PC-9 (cell line): ENCODE data around the gene DMAP1. TPM values are rescaled to one million over a fixed set of nuclear protein-coding genes. Genes with fewer than 3 reads are reported as not detected.

Experiments
- BruUV-seq: library from RNA; stranded (reverse); fragments of 400-500 nt; replicated peaks from 2 replicates; lab custom pipeline; 2021; lab: Mats Ljungman, UMichigan
- CTCF ChIA-PET: fragments of 300-600 bp; sonication (Branson Sonifier 250); formaldehyde crosslinking; loops from one replicate; lab custom pipeline; 2022; ENCODE audit warnings: antibody characterized with exemption; lab: Charles Lee
- POLR2A ChIA-PET: fragments of 300-600 bp; sonication (Branson Sonifier 250); formaldehyde crosslinking; loops from one replicate; lab custom pipeline; 2022; ENCODE audit warnings: antibody characterized with exemption; ENCODE audit not compliant: unreplicated experiment; lab: Charles Lee
- DNase-seq, 2 experiments: peaks; one replicate each; pipeline versions ENCODE4 v3.0.0 to v3.0.0-alpha.2; 2015 to 2022; ENCODE audit warnings: mixed read lengths in 1 of 2
- H2AFZ ChIP-seq: fragments of 200-600 bp; sonication (generic); 2 replicates; pipeline ENCODE4 v1.8.1; 2017; ENCODE audit warnings: antibody characterized with exemption
- H3F3A ChIP-seq: fragments of 200-600 bp; sonication (generic); 2 replicates; pipeline ENCODE4 v1.8.1; 2017; ENCODE audit warnings: antibody characterized with exemption, mild to moderate bottlenecking, low read depth; ENCODE audit not compliant: insufficient read depth
- H3K27ac ChIP-seq: fragments of 200-600 bp; sonication (generic); 2 replicates; pipeline ENCODE4 v1.6.1; 2016; ENCODE audit warnings: mixed run types
- H3K27me3 ChIP-seq: fragments of 200-600 bp; sonication (generic); 2 replicates; pipeline ENCODE4 v1.6.1; 2016; ENCODE audit warnings: low read depth, mixed run types; ENCODE audit not compliant: insufficient read depth
- H3K36me3 ChIP-seq: fragments of 200-600 bp; sonication (generic); 2 replicates; pipeline ENCODE4 v1.6.1; 2016; ENCODE audit warnings: low read depth, mixed run types
- H3K4me1 ChIP-seq: fragments of 200-600 bp; sonication (generic); replicated peaks from 2 replicates; pipeline ENCODE4 v1.6.1; 2016; ENCODE audit warnings: mixed run types; ENCODE audit not compliant: insufficient read depth
- H3K4me2 ChIP-seq: fragments of 200-600 bp; sonication (generic); 2 replicates; pipeline ENCODE4 v1.6.1; 2017; ENCODE audit warnings: mixed run types
- H3K4me3 ChIP-seq: fragments of 200-600 bp; sonication (generic); 2 replicates; pipeline ENCODE4 v1.6.1; 2016; ENCODE audit warnings: mixed run types
- H3K79me2 ChIP-seq: fragments of 200-600 bp; sonication (generic); 2 replicates; pipeline ENCODE4 v1.6.1; 2017; ENCODE audit warnings: low read depth, mixed run types
- H3K9me2 ChIP-seq: fragments of 200-600 bp; sonication (generic); 2 replicates; pipeline ENCODE4 v1.8.1; 2017; ENCODE audit warnings: mild to moderate bottlenecking; ENCODE audit not compliant: insufficient read depth
- H3K9me3 ChIP-seq: fragments of 200-600 bp; sonication (generic); 2 replicates; pipeline ENCODE4 v1.8.1; 2016; ENCODE audit warnings: low read depth; ENCODE audit not compliant: insufficient read depth
- H4K20me1 ChIP-seq: fragments of 200-600 bp; sonication (generic); 2 replicates; pipeline ENCODE4 v1.8.1; 2017; ENCODE audit not compliant: insufficient read depth
- EZH2 ChIP-seq: fragments of 200-600 bp; sonication (generic); IDR thresholded peaks from 2 replicates; pipeline ENCODE4 v1.8.0; 2017; ENCODE audit warnings: antibody characterized with exemption, low read depth
- intact Hi-C: fragments of 100-400 bp; cut with micrococcal nuclease; formaldehyde crosslinking; loops from one replicate; pipeline ENCODE4 v1.10.0; 2022; ENCODE audit not compliant: unreplicated experiment
- total RNA-seq: library from RNA; stranded (reverse); gene quantifications from 2 replicates; pipeline ENCODE4 v1.2.3, GENCODE V29; 2021
- TF ChIP-seq, protein P1 (sequence below): fragments of 200-600 bp; sonication (generic); conservative IDR thresholded peaks from 2 replicates; pipeline ENCODE4 v1.6.1; 2017; ENCODE audit warnings: mixed run types, antibody characterized with exemption, mild to moderate bottlenecking, moderate library complexity

Gene DMAP1
- total RNA-seq, 1 experiment from 2014 or later, result 54.2 TPM

DNA sequence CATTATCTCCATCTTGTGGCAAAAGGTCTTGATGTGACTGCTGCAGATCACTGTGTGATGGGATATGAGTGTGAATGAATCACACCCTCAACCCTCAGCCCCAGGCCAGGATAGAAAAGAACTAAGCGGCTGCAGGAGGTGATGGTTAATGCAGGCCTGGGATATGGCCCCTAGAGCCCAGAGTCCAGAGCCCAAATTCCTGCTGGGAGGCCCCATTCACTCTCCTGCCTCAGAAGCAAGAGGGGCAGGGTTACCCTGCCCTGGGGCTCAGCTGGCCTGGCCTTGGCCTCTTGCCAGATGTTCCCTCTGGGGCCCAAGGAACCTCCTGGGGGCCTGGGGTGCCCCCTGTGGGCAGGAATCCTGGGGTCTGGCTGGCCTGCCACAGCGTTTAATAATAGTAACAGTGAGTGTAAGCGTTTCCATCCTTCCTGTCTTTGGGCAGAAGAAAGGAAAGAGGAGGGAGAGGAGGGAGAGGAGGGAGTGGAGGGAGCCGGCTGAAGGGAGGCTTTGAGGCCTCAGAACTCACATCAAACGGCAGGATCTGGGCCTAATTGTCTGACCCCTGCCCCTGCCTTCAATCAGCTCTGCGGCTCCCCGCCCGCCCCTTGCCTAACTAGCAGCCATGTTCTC is 26.2 kb downstream of the DMAP1 start:
- Histone ChIP-seq H3K27ac (no peak overlapping the region), H3K27me3 (no peaks in the 10 kb centered on the region), H3K36me3 (no peaks in the 10 kb centered on the region), H3F3A (no peaks in the 10 kb centered on the region), H3K4me1 (no peaks in the 10 kb centered on the region), H3K9me3 (no peaks in the 10 kb centered on the region), H3K79me2 (no peaks in the 10 kb centered on the region), H4K20me1 (peaks cover 3% of the 10 kb centered on the region), H3K4me2 (no peak overlapping the region), H3K9me2 (no peaks in the 10 kb centered on the region), H3K4me3 (no peak overlapping the region), H2AFZ (no peak overlapping the region)
- DNase-seq, result no peak
- BruUV-seq, result no TSS peak
- TF ChIP-seq, protein P1, sequence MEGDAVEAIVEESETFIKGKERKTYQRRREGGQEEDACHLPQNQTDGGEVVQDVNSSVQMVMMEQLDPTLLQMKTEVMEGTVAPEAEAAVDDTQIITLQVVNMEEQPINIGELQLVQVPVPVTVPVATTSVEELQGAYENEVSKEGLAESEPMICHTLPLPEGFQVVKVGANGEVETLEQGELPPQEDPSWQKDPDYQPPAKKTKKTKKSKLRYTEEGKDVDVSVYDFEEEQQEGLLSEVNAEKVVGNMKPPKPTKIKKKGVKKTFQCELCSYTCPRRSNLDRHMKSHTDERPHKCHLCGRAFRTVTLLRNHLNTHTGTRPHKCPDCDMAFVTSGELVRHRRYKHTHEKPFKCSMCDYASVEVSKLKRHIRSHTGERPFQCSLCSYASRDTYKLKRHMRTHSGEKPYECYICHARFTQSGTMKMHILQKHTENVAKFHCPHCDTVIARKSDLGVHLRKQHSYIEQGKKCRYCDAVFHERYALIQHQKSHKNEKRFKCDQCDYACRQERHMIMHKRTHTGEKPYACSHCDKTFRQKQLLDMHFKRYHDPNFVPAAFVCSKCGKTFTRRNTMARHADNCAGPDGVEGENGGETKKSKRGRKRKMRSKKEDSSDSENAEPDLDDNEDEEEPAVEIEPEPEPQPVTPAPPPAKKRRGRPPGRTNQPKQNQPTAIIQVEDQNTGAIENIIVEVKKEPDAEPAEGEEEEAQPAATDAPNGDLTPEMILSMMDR, result no peak
- no peak for TF ChIP-seq EZH2
- CTCF ChIA-PET, result no interaction called here
- POLR2A ChIA-PET, result interaction anchor here (0.6 kb wide), 1 partner anchor 1424 kb away, joined by 10 read pairs; no protein-coding TSS in a partner anchor
- intact Hi-C loops, result no loop called here

DNA sequence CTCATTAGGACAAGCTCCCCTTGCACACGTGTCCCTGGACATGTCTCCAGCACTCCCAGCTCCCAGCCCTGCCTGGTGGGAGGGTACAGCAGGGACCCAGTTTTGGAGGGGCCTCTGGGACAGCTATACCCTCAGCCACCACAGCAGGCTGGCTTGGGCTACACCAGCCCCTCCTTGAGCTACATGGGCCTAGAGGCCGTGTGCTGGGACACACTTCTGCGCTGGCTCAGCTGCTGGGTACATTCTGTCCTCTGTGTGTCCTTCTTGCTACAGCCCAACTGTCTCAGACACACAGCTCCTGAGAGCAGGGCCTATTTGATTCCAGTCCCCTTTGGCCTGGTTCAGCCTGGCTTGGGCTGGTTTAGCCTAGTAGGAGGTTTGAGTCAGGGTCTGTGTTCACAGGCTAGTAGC is 26.7 kb downstream of the DMAP1 start:
- Histone ChIP-seq H4K20me1 (peaks cover 3% of the 10 kb centered on the region), H3K27ac (no peak overlapping the region), H3K27me3 (no peaks in the 10 kb centered on the region), H3K36me3 (no peaks in the 10 kb centered on the region), H3K79me2 (no peaks in the 10 kb centered on the region), H3F3A (no peaks in the 10 kb centered on the region), H3K4me1 (no peaks in the 10 kb centered on the region), H3K4me3 (no peak overlapping the region), H2AFZ (no peak overlapping the region), H3K4me2 (no peak overlapping the region), H3K9me3 (no peaks in the 10 kb centered on the region), H3K9me2 (no peaks in the 10 kb centered on the region)
- ChIA-PET CTCF (no interaction called here), POLR2A (interaction anchor here (0.6 kb wide), 1 partner anchor 1424 kb away, joined by 10 read pairs; no protein-coding TSS in a partner anchor)
- TF ChIP-seq, protein P1, result no peak
- no peak for TF ChIP-seq EZH2
- intact Hi-C loops, result no loop called here
- BruUV-seq, result no TSS peak
- no peak for DNase-seq

DNA sequence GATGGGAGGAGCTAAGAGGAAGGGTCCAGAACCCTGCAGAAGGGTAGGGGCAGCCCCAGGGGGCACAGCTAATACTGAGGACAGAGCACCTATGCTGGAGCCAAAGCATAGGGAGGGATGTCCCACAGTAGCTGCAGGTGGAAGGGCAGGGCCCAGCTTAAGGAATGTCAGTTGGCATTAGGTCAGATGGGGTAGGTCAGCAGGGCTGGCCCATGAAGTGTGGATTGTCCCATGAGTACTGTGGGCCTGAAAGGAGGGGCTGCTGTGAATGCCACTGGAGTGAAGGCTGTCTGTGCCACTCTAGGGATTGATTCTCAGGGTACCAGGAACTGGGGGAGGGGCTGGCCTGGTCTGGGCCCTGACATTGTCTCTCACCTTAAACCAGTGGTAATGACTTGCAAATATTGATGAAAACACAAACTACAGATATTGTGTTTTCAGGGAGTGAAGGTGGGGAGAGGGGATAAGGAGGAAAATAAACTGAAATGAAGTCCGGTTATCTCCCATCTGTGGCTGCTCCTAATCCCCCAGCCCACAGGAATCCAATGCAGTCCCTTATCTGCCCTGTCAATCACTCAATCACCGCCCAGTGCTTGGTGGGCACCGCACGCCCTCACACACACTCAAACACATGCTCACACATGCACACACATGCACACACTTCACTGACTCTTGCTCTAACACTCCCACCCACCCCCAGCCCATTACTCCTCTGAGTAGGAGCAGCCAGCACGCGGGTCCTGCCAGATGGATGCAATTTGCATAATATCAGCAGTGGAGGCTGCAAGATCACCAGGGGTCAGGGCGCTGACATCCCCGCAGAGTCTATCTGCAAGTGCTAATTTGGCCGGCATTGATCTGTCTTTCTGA is 27.8 kb downstream of the DMAP1 start:
- Histone ChIP-seq H3F3A (no peaks in the 10 kb centered on the region), H3K27ac (no peak overlapping the region), H3K4me2 (no peak overlapping the region), H3K9me3 (no peaks in the 10 kb centered on the region), H3K4me1 (no peaks in the 10 kb centered on the region), H3K36me3 (no peaks in the 10 kb centered on the region), H3K4me3 (no peak overlapping the region), H3K79me2 (no peaks in the 10 kb centered on the region), H2AFZ (no peak overlapping the region), H4K20me1 (peaks cover 3% of the 10 kb centered on the region; the same call in 1 of the 2 replicates), H3K9me2 (no peaks in the 10 kb centered on the region), H3K27me3 (no peaks in the 10 kb centered on the region)
- no peak for DNase-seq
- CTCF ChIA-PET, result no interaction called here
- POLR2A ChIA-PET, result no interaction called here
- TF ChIP-seq, protein P1, result no peak
- no peak for TF ChIP-seq EZH2
- intact Hi-C loops, result no loop called here
- BruUV-seq, result no TSS peak
